Measurements from ENCODE around the gene WDR76. TPM values are rescaled to one million over a fixed set of nuclear protein-coding genes. Genes with fewer than 3 reads are reported as not detected.

The WDR76 gene
- total RNA-seq, 4 donors from 2014 or later = 5.1 to 12.0 (median 8.2) TPM

DNA sequence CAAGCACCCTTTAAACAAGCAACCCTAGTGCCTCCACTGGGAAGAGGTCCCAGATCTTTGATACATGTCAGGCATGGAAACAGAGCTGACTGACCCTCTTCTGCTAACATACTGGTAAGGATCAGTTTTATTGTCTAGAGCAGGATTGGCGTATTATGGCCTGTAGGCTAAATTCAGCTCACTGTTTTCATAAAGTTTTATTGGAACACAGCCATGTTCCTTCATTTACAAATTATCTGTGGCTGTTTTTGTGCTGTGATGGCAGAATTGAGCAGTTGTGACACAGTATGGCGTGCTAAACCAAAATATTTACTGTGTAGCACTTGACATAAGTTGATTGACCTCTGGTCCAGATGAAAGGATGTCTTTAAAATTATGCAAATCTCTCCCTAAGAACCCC, 45.0 kb downstream of the WDR76 start:
- Histone ChIP-seq H3K4me1 (no peaks in the 10 kb centered on the region), H3K9me3 (no peaks in the 10 kb centered on the region), H3K27me3 (no peaks in the 10 kb centered on the region), H3K4me3 (no peak overlapping the region), H3K27ac (replicated peaks in 1 of 4) (no peak overlapping the region), H3K36me3 (peaks cover 4 to 16% (median 10%) of the 10 kb centered on the region in 4 donors)
- intact Hi-C loops (cut with DNase I) = no loop called here
- no peak for DNase-seq (ENCODE audit: extremely low spot score)
- 86% methylated on average over 2 of the region's 2 CpGs for WGBS
- TF ChIP-seq, protein P1, sequence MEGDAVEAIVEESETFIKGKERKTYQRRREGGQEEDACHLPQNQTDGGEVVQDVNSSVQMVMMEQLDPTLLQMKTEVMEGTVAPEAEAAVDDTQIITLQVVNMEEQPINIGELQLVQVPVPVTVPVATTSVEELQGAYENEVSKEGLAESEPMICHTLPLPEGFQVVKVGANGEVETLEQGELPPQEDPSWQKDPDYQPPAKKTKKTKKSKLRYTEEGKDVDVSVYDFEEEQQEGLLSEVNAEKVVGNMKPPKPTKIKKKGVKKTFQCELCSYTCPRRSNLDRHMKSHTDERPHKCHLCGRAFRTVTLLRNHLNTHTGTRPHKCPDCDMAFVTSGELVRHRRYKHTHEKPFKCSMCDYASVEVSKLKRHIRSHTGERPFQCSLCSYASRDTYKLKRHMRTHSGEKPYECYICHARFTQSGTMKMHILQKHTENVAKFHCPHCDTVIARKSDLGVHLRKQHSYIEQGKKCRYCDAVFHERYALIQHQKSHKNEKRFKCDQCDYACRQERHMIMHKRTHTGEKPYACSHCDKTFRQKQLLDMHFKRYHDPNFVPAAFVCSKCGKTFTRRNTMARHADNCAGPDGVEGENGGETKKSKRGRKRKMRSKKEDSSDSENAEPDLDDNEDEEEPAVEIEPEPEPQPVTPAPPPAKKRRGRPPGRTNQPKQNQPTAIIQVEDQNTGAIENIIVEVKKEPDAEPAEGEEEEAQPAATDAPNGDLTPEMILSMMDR (IDR thresholded peaks at IDR 0.05) = no peak
- TF ChIP-seq POLR2AphosphoS5 (IDR thresholded peaks at IDR 0.05) (no peak), POLR2A (IDR thresholded peaks at IDR 0.05; ENCODE audit: low read depth) (no peak), EP300 (IDR thresholded peaks at IDR 0.05) (no peak)

DNA sequence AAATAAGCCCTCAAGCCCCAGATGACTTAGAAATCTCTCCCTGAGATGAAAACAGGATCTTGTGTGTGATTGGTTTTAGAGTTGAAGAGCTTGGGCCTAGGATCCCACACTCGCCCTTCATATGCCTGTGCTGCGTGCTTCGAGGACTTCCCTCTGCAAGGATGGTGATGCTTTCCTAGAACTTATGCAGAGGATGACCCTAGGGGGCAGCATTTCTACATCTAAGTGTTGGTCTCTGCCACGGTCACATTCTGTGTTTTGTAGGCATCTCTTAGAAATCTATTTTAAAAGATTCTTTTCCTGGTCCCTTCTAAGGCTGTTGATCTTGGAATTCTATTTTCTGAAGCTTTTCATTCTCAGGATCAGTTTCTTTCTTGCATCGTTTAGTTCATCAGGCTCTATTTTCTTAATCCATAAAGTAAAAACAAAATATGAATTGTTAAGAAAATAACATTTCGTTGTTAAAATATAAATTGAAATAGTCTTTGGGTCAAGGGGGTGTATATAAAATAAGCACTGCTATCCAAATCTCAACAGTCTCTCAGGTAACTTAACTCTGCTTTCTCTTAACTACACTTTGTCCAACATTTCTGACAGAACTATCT, 45.7 kb downstream of the WDR76 start:
- no peak for TF ChIP-seq POLR2AphosphoS5 (IDR thresholded peaks at IDR 0.05)
- TF ChIP-seq EP300 (IDR thresholded peaks at IDR 0.05) = no peak
- TF ChIP-seq, protein P1 (IDR thresholded peaks at IDR 0.05) = peak; percentile 26 to 43 (median 32)
- intact Hi-C loops (cut with DNase I) = no loop called here
- Histone ChIP-seq H3K27me3 (no peaks in the 10 kb centered on the region), H3K36me3 (peaks cover 5 to 16% (median 7%) of the 10 kb centered on the region in 4 donors), H3K4me3 (no peak overlapping the region), H3K9me3 (no peaks in the 10 kb centered on the region), H3K27ac (replicated peaks in 1 of 4) (no peak overlapping the region), H3K4me1 (no peaks in the 10 kb centered on the region)
- DNase-seq (ENCODE audit: extremely low spot score) = no peak
- WGBS = 58% methylated on average over 6 of the region's 6 CpGs

DNA sequence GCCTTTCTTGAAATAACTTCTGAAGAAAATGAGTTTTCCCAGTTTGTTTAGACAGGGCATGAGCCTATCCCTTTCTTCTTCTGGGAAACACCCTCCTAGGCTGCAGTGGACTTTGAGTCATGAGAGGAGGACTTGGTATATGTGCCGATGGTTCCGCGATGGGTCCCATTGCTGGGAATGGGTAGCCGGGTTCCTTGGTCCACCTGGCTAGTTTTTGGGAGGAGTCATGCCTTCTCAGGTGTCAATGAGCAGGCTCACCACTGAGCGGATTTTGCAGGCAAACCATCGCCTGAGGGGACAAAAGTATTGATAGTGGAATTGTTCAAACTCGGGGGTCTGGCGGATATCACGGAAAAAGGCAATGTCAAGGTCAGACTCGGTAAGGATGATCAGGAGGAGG, 46.8 kb downstream of the WDR76 start:
- intact Hi-C loops (cut with DNase I) = no loop called here
- WGBS = 97% methylated on average over 10 of the region's 10 CpGs

DNA sequence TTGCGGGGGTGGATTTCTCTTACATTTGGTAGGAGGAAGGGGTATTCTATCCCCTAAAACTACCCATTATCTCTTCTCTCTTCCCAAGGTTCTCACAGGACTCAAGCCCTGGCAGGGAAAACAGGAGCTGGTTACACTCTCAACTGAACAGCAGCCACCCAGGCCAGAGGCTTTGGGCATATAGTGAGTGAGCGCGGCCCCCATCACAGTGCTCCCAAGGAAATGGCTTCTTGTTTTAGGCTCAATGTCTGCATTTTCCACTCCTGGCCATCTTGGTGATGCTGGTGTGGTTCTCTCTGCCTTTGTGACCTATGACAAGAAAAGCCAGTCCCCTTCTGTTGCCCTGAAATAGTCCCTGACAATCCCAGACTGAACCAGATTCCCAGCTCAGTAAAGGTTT, 50.1 kb downstream of the WDR76 start:
- intact Hi-C loops (cut with DNase I) = no loop called here
- H3K27ac ChIP-seq (replicated peaks in 1 of 4) = no peak overlapping the region
- H3K4me3 ChIP-seq = no peak overlapping the region
- no peaks in the 10 kb centered on the region for H3K27me3 ChIP-seq
- peaks cover 0 to 11% (median 0%) of the 10 kb centered on the region in 4 donors for H3K4me1 ChIP-seq
- peaks cover 5 to 8% (median 6%) of the 10 kb centered on the region in 4 donors for H3K36me3 ChIP-seq
- WGBS = 93% methylated on average over 3 of the region's 3 CpGs
- no peak for DNase-seq (ENCODE audit: extremely low spot score)
- TF ChIP-seq, protein P1 (IDR thresholded peaks at IDR 0.05) = no peak
- TF ChIP-seq POLR2A (IDR thresholded peaks at IDR 0.05; ENCODE audit: low read depth) (no peak), POLR2AphosphoS5 (IDR thresholded peaks at IDR 0.05) (no peak), EP300 (IDR thresholded peaks at IDR 0.05) (no peak)
- no peaks in the 10 kb centered on the region for H3K9me3 ChIP-seq

More for the DNA sequence above, 46.8 kb downstream of the WDR76 start:
- H3K4me1 ChIP-seq = no peaks in the 10 kb centered on the region
- no peaks in the 10 kb centered on the region for H3K9me3 ChIP-seq
- H3K4me3 ChIP-seq = no peak overlapping the region
- no peak for DNase-seq (ENCODE audit: extremely low spot score)
- no peak overlapping the region for H3K27ac ChIP-seq (replicated peaks in 1 of 4)
- TF ChIP-seq EP300 (IDR thresholded peaks at IDR 0.05) (no peak), POLR2AphosphoS5 (IDR thresholded peaks at IDR 0.05) (no peak), POLR2A (IDR thresholded peaks at IDR 0.05; ENCODE audit: low read depth) (no peak)
- TF ChIP-seq, protein P1 (IDR thresholded peaks at IDR 0.05) = no peak
- H3K36me3 ChIP-seq = peaks cover 5 to 16% (median 7%) of the 10 kb centered on the region in 4 donors
- H3K27me3 ChIP-seq = no peaks in the 10 kb centered on the region

DNA sequence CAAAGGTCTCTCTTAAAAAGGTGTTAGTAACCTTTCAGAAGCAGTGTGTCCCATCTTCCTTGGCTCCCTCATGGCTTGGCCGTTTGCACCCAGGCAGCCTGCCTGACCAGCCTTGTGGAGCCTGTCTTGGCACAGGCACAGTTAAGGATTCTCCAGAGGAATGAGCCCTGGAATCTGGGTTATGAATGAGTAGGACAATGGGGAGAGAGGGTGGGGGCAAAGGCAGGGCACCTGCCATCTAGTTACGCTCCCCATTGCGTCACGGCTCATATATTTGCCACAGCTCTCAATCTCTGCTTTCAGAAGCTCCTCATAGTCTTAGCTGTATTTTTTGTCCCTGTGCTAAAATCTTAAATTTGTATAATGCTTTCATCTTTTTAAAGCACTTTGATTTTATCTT, 50.6 kb downstream of the WDR76 start:
- Histone ChIP-seq H3K27me3 (no peaks in the 10 kb centered on the region), H3K9me3 (no peaks in the 10 kb centered on the region), H3K4me3 (no peak overlapping the region), H3K36me3 (peaks cover 5 to 8% (median 6%) of the 10 kb centered on the region in 4 donors), H3K27ac (replicated peaks in 1 of 4) (no peak overlapping the region), H3K4me1 (peaks cover 0 to 11% (median 0%) of the 10 kb centered on the region in 4 donors)
- TF ChIP-seq POLR2AphosphoS5 (IDR thresholded peaks at IDR 0.05) (no peak), EP300 (IDR thresholded peaks at IDR 0.05) (no peak), POLR2A (IDR thresholded peaks at IDR 0.05; ENCODE audit: low read depth) (no peak)
- TF ChIP-seq, protein P1 (IDR thresholded peaks at IDR 0.05) = no peak
- intact Hi-C loops (cut with DNase I) = no loop called here
- WGBS = 88% methylated on average over 4 of the region's 4 CpGs
- DNase-seq (ENCODE audit: extremely low spot score) = no peak

All from esophagus muscularis mucosa (tissue), 4 donors.